Measurements from ENCODE around the gene DDX19B.
"Not testable (repeated sequence)": the region's sequence is repeated elsewhere in the genome, so short reads cannot be mapped to it uniquely, and the experiment has no call there.

DDX19B gene

DNA sequence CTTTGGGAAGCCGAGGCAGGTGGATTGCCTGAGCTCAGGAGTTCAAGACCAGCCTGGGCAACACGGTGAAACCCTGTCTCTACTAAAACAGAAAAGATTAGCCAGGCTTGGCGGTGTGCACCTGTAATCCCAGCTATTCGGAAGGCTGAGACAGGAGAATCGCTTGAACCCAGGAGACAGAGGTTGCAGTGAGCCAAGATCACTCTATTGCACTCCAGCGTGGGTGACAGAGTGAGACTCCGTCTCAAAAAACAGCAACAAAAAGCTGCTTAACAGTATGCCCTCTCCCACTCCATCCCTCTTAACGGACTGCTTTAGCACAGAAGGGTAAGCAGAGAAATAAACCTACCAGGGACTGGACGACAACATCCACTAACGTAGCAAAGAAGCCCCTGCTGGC is 31.1 kb upstream of the DDX19B start:
- H3K4me1 Mint-ChIP-seq, H3K27ac Mint-ChIP-seq, H3K4me3 Mint-ChIP-seq, H3K27me3 Mint-ChIP-seq, H3K9me3 Mint-ChIP-seq: not testable (repeated sequence)
- H3K36me3 Mint-ChIP-seq, result peaks cover 10% of the 10 kb centered on the region

DNA sequence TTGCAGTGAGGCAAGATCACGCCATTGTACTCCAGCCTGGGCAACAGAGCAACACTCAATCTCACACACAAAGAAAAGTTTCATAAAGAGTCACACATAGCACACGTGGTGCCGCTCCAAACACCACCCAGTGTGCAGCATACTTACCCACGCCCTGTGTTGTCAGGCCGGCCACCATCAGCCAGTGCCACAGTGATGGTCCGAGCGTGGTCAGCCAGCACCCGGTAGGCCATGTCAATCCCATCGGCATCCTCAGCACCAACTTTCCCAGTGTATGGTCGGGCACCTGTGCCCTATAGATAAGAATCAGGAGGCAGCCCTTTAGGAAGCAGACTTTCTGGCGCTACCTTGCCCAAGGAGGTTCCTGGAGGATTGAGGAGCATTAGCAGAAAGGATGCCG is 29.5 kb upstream of the DDX19B start:
- H3K9me3 Mint-ChIP-seq, result no peaks in the 10 kb centered on the region
- H3K27me3 Mint-ChIP-seq, result no peaks in the 10 kb centered on the region
- H3K4me3 Mint-ChIP-seq, result no peak overlapping the region
- H3K4me1 Mint-ChIP-seq, result no peaks in the 10 kb centered on the region
- no peak overlapping the region for H3K27ac Mint-ChIP-seq
- H3K36me3 Mint-ChIP-seq, result peaks cover 10% of the 10 kb centered on the region

DNA sequence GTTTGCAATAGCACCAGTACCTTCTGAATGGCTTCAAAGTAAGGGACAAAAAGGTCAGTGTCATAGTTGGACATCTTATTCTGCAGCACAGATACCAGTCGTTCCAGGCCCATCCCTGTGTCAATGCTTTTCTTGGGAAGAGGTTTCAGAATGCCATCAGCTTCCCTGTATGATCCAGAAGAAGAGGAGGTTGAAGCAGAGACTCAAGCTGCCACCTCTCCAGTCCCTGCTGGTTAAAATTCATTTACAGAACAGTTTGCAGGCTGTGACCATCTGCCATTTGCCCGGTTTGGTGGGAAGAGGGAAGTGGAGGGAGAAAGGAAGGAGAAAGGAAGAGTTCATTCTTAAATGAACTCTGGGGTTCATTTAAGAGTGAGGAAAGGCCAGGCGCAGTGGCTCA is 28.8 kb upstream of the DDX19B start:
- H3K4me1 Mint-ChIP-seq, result no peaks in the 10 kb centered on the region
- H3K27me3 Mint-ChIP-seq, result no peaks in the 10 kb centered on the region
- H3K36me3 Mint-ChIP-seq, result peaks cover 12% of the 10 kb centered on the region
- H3K9me3 Mint-ChIP-seq, result no peaks in the 10 kb centered on the region
- H3K4me3 Mint-ChIP-seq, result no peak overlapping the region
- no peak overlapping the region for H3K27ac Mint-ChIP-seq

DNA sequence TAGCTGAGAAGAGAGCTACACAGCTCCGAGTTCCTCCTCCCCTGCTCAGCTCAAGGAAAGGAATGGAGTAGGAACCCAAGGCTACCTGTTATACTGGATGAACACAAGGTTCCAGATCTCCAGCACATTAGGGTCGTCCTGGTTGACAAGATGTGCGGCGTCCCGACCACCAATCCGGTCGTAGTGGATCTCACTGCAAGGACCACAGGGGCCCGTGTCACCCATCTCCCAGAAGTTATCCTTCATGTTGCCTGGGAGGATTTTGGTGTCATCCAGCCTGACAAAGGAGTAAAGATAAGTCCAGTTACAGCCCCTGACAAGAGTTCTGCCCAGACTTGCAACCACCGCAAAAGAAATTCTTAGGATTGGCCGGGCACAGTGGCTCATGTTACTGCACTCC is 27.3 kb upstream of the DDX19B start:
- H3K9me3 Mint-ChIP-seq, result no peaks in the 10 kb centered on the region
- H3K27ac Mint-ChIP-seq, result no peak overlapping the region
- no peak overlapping the region for H3K4me3 Mint-ChIP-seq
- no peaks in the 10 kb centered on the region for H3K27me3 Mint-ChIP-seq
- H3K4me1 Mint-ChIP-seq, result peaks cover 4% of the 10 kb centered on the region
- peaks cover 16% of the 10 kb centered on the region for H3K36me3 Mint-ChIP-seq

DNA sequence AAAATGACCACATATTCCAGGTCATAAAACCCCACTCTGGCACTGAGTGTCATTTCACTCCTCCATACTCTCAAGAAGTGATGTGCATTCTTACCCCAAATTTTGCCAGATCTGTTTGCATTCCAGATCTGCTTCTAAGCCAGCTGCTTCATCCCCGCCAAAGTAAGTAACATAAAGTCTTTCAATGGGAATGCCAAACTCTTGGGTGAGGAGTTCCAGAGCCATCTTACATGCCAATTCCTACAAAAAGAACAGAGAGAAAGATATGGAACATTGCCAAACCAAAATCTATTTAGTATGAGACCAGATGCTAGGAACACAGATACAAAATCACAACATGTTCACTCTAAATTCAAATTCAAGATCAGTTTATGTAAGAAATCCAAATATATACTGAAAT is 22.6 kb upstream of the DDX19B start:
- Mint-ChIP-seq H3K9me3 (no peaks in the 10 kb centered on the region), H3K27ac (no peak overlapping the region), H3K4me1 (peaks cover 10% of the 10 kb centered on the region), H3K36me3 (peaks cover 10% of the 10 kb centered on the region), H3K27me3 (no peaks in the 10 kb centered on the region), H3K4me3 (no peak overlapping the region)

DNA sequence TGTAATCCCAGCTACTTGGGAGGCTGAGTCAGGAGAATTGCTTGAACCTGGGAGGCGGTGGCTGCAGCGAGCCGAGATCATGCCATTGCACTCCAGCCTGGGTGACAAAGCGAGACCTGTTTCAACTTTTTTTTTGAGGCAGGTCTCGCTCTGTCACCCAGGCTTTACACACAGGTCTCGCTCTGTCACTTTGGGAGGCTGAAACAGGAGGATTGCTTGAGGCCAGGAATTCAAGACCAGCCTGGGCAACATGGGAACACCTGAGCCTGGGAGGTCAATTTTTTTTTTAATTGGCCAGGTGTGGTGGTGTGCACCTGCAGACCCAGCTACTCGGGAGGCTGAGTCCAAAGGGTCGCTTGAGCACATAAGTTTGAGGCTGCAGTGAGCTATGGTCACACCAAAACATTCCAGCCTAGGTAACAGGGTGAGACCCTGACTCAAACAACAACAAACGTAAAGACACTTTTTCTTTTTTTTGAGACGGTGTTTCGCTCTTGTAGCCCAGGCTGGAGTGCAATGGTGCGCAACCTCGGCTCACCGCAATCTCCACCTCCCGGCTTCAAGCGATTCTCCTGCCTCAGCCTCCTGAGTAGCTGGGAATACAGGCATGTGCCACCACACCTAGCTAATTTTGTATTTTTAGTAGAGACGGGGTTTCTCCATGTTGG is 11.5 kb upstream of the DDX19B start:
- H3K27me3 Mint-ChIP-seq, H3K9me3 Mint-ChIP-seq, H3K36me3 Mint-ChIP-seq, H3K27ac Mint-ChIP-seq: not testable (repeated sequence)
- Mint-ChIP-seq H3K4me3 (peak overlapping the region; percentile 100), H3K4me1 (peaks cover 47% of the 10 kb centered on the region)

DNA sequence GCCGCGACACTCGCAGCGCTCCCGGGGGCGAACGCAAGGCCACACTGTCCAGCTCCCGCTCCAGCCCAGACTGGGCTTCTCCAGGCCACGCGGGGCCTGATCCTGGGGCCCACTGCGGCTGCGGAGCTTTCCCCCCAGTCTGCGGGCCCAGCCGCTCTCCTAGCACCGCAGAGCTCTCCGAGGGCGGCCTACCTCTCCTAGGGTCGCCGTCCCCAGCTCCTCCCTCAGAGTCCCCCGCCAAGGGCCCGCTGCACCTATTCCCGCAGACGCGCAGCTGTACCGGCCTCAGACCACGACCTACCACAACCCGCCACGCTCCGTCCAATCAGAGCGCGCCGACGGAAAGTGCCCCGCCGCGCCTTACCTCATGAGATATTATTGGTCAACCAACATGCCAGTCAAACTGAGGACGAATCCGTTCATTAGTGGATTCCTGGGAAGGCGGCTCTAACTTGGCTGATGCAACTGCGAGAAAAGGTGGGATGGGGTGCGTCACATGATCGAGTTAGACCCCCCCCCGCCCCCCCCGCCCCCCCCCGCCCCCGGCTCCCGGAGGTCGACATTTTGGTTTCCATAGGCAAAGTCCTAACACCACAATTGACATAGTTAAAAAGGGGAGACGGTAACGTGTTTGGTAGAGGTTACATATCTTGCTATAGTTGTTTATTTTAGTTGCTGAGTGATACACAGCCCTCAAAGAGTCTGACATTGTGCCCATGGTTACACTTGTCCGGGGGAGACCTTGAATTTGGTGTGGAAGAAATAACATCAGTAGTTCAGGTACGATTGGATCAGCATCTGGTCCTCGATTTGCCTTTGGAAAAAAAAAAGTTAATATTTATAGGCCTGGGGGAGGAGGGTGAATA is 9.5 kb upstream of the DDX19B start, which contains the start of gene AARS1:
Gene AARS1, minus strand, starts transcription at position 278 of the 866 bp plus-strand sequence. CDS start 6,743 bp downstream, outside the sequence.
- H3K36me3 Mint-ChIP-seq, result peaks cover 8% of the 10 kb centered on the region
- H3K4me3 Mint-ChIP-seq, result peak within 1 kb of the TSS; percentile 100
- H3K27ac Mint-ChIP-seq, result peak within 1 kb of the TSS; percentile 100
- H3K4me1 Mint-ChIP-seq, result peaks cover 27% of the 10 kb centered on the region
- no peaks in the 10 kb centered on the region for H3K27me3 Mint-ChIP-seq
- H3K9me3 Mint-ChIP-seq, result no peaks in the 10 kb centered on the region

DNA sequence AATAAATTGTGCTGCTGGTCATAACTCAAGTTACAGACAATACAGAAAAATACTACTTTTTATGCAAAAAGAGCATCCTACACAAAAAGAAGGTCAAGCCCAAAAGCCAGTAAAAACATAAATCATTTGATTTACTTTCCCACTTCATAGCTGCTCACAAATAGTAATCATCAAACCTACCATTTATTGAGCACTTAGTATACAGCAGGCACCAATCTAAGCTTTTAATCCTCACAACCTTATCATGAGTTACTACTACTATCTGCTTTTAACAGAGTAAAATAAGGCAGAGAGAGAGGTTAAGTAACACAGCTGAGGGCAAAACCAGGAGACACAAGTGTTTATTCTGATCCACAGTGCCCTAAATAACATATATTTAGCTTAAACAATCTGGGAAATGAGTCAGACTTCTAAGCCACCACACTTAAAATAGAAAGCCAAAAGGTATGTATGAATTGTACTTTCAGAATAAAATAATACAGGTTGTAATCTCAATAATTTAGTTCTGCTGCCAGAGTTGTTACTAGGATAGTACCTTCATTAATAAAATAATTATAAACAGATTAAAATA is 8.0 kb upstream of the DDX19B start:
- Mint-ChIP-seq H3K4me3 (no peak overlapping the region), H3K4me1 (peaks cover 17% of the 10 kb centered on the region), H3K9me3 (no peaks in the 10 kb centered on the region), H3K27ac (peak overlapping the region; percentile 8), H3K36me3 (peaks cover 5% of the 10 kb centered on the region), H3K27me3 (no peaks in the 10 kb centered on the region)

DNA sequence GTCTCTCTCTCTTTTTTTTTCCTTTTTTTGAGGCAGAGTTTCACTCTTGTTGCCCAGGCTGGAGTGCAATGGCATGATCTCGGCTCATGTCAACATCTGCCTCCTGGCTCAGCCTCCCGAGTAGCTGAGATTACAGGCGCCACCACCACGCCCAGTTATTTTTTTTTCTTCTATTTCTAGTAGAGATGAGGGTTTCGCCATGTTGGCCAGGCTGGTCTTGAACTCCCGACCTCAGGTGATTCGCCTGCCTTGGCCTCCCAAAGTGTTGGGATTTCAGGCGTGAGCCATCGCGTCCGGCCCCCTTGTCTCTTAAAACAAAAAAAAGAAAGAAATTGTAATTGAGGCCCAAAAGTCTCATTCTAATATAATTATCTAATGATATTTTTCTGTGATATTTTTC is 6.8 kb upstream of the DDX19B start:
- H3K36me3 Mint-ChIP-seq, H3K27me3 Mint-ChIP-seq, H3K27ac Mint-ChIP-seq, H3K4me3 Mint-ChIP-seq, H3K9me3 Mint-ChIP-seq: not testable (repeated sequence)
- peaks cover 17% of the 10 kb centered on the region for H3K4me1 Mint-ChIP-seq

DNA sequence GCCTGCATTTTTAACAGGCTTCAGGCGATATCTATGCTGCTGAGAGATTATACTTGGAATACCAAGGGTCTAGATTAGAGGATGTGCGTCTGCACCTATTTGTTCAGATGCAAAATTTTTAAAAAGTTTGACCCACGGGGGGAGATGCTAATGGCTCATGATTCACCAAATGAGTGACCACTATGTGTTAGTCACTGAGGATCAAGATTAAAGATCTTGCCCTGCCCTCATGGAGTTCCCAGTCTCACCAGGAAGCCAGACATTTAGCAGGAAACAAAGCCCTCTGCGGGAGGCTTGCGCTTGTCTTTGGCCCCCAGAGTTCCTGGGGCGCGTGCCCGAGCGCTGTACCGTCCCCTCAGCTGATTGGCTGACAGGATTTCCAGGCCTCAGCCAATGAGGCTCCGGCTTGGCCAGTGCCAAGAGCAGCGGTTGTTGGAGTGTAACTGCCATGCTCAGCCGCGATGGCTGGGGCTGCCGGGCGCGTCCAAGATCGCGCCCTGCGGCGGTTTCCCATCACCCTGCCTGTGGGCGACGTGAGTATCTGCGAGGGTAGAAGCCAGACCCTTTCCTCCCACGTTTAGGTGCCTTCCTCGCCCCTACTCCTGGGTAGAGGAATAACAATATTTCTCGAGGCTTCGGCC is 4.5 kb upstream of the DDX19B start:
- Mint-ChIP-seq H3K27me3 (no peaks in the 10 kb centered on the region), H3K4me3 (no peak overlapping the region), H3K4me1 (peaks cover 18% of the 10 kb centered on the region), H3K27ac (no peak overlapping the region), H3K36me3 (no peaks in the 10 kb centered on the region), H3K9me3 (no peaks in the 10 kb centered on the region)

DNA sequence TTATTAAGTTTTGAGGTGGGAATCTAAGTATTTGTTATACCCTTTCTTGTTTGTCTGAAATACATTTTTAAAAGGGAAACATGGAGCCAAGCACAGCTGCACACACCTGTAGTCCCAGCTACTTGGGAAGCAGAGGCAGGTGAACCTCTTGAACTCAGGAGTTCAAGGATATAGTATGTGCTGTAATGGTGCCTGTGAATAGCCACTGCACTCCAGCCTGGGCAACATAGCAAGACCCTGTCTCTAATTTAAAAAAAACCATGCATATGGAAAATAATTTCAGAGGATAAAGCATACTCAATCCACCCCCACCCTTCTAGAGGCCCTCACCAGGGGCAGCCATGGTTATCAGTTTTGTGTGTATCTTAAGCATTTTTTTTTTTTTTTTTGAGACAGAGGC is 3.4 kb upstream of the DDX19B start:
- Mint-ChIP-seq H3K9me3 (no peaks in the 10 kb centered on the region), H3K4me1 (peaks cover 24% of the 10 kb centered on the region), H3K27me3 (no peaks in the 10 kb centered on the region), H3K27ac (no peak overlapping the region), H3K36me3 (no peaks in the 10 kb centered on the region), H3K4me3 (no peak overlapping the region)

DNA sequence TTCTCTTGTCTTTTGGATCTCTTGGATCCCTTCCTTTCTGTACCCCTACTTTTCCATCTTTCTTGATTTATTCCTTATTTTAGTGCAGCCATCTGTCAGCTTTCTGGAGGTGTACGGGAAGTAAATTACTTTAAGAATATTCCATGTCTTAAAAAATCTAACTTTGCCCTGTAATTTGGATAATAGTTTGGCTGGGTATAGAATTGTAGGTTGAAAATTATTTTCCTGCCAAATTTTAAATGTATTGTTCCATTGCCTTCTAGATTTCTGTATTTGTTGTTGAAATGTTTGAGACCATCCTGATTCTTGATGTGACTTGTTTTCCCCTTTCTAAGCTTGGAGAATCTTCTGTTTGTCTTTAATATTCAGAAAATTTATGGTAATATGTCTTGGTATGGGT is 2.1 kb downstream of the DDX19B start:
- Mint-ChIP-seq H3K9me3 (peaks cover 10% of the 10 kb centered on the region), H3K27ac (peak overlapping the region; percentile 64), H3K27me3 (no peaks in the 10 kb centered on the region), H3K4me3 (peak overlapping the region; percentile 64), H3K4me1 (peaks cover 50% of the 10 kb centered on the region), H3K36me3 (peaks cover 14% of the 10 kb centered on the region)

DNA sequence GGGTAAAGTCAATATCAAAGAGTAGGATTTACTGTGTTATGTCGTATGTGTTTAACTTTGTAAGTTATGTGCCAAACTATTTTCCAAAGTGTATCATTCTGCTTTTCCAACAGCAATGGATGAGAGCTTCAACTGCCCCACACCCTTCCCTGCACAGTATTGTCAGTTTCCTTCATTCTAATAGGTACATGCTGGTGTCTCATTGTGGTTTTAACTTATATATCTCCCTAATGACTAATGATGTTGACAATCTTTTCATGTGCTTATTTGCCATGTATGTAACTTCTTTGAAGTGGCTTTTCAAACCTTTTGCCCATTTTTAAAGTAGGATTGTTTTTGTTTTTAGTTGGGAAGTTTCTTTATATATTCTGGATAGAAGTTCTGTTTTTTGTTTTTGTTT is 3.8 kb downstream of the DDX19B start:
- peaks cover 56% of the 10 kb centered on the region for H3K4me1 Mint-ChIP-seq
- peaks cover 14% of the 10 kb centered on the region for H3K36me3 Mint-ChIP-seq
- H3K27me3 Mint-ChIP-seq, result no peaks in the 10 kb centered on the region
- H3K4me3 Mint-ChIP-seq, result no peak overlapping the region
- peak overlapping the region; percentile 35 for H3K27ac Mint-ChIP-seq
- peaks cover 10% of the 10 kb centered on the region for H3K9me3 Mint-ChIP-seq

DNA sequence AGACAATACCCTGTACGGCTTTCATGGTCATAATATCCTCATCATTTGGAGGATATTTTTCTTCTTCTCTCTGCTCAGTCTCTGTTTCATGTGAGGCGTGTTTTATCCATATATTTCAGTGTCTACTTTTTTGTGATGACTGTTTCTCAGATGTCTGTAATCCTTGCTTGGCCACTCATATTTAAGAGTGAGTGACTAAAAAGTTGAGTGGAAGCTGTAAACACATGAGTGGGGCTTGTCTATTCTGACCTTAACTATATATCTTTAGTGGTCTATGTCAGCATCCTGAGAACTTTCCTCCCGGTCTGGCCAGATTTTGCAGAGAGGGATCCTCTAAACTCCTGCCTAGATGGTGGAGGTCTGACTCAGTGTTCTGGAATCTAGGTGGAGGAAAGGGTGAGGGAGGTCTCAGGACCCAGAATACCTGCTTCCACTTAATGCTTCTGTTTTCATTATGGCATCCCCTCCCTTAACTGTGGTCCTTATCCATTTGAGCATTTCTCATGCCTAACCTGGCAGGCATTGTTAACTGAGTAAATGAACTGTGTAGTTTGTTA is 6.0 kb downstream of the DDX19B start:
- peaks cover 47% of the 10 kb centered on the region for H3K4me1 Mint-ChIP-seq
- H3K9me3 Mint-ChIP-seq, result peaks cover 10% of the 10 kb centered on the region
- peak overlapping the region; percentile 91 for H3K27ac Mint-ChIP-seq
- no peaks in the 10 kb centered on the region for H3K27me3 Mint-ChIP-seq
- peaks cover 15% of the 10 kb centered on the region for H3K36me3 Mint-ChIP-seq
- H3K4me3 Mint-ChIP-seq, result no peak overlapping the region

DNA sequence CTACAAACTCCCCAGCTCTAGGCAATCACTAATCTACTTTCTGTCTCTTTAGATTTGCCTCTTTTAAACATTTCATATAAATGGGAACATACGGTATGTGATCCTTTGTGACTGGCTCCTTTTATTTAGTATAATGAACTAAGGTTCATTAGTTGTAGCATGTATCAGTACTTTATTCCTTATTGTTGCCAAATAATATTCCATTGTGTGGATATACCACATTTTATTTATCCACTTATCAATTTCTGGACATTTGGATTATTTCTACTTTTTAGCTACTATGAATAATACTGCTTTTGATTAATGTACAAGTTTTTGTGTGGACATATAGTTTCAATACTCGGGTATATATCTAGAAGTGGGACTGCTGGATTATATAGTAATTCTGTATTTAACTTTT is 7.9 kb downstream of the DDX19B start:
- Mint-ChIP-seq H3K4me3 (no peak overlapping the region), H3K27ac (no peak overlapping the region), H3K36me3 (peaks cover 6% of the 10 kb centered on the region), H3K9me3 (no peaks in the 10 kb centered on the region), H3K27me3 (no peaks in the 10 kb centered on the region), H3K4me1 (peaks cover 29% of the 10 kb centered on the region)

Measured in activated naive CD4-positive, alpha-beta T cell treated with anti-CD3 and anti-CD28 coated beads, Interleukin-2, amount 50 U/mL, for 24 hours (primary cell).